H1 (cell line): ENCODE data around the gene PLSCR3. TPM values are rescaled to one million over a fixed set of nuclear protein-coding genes. Genes with fewer than 3 reads are reported as not detected.

Experiments used
- CTCF ChIA-PET: fragments of 300-600 bp; sonication (Branson Sonifier 250); formaldehyde crosslinking; loops from one replicate; lab custom pipeline; 2021; ENCODE audit not compliant: partially characterized antibody; lab: Charles Lee
- POLR2A ChIA-PET: fragments of 300-600 bp; sonication (Branson Sonifier 250); formaldehyde crosslinking; loops from one replicate; lab custom pipeline; 2021; ENCODE audit warnings: inconsistent platforms; ENCODE audit not compliant: partially characterized antibody; lab: Charles Lee
- DNase-seq, 2 experiments: peaks; one replicate each; pipeline versions ENCODE4 v3.0.0 to v3.0.0-alpha.2; 2010 to 2022; ENCODE audit warnings: low spot score in 2 of 2, low read depth in 1 of 2, mixed read lengths in 1 of 2
- FAIRE-seq: peaks from 2 replicates; lab custom pipeline; 2011; peaks lifted over from hg19 to GRCh38; lab: Jason Lieb, UNC
- H2AFZ ChIP-seq: 2 replicates; pipeline ENCODE4 v1.8.1; 2012; ENCODE audit warnings: low read length, inconsistent platforms
- H2AK5ac ChIP-seq: 2 replicates; pipeline ENCODE4 v1.6.1; 2013; ENCODE audit warnings: low read depth, low read length
- H2BK120ac ChIP-seq: replicated peaks from 2 replicates; pipeline ENCODE3; 2013; ENCODE audit warnings: low read depth, low read length, inconsistent platforms
- H2BK12ac ChIP-seq: 2 replicates; pipeline ENCODE4 v1.6.1; 2013; ENCODE audit warnings: low read depth, low read length
- H2BK15ac ChIP-seq: 2 replicates; pipeline ENCODE4 v1.6.1; 2013; ENCODE audit warnings: low read length
- H2BK20ac ChIP-seq: 2 replicates; pipeline ENCODE4 v1.6.1; 2013; ENCODE audit warnings: low read length
- H2BK5ac ChIP-seq: 2 replicates; pipeline ENCODE4 v1.6.1; 2013; ENCODE audit warnings: low read depth, low read length
- H3K14ac ChIP-seq: 2 replicates; pipeline ENCODE4 v1.6.1; 2013; ENCODE audit warnings: inconsistent platforms; ENCODE audit not compliant: insufficient read length
- H3K18ac ChIP-seq: 2 replicates; pipeline ENCODE4 v1.6.1; 2013; ENCODE audit warnings: low read length; ENCODE audit errors: extremely low read depth
- H3K23ac ChIP-seq: 2 replicates; pipeline ENCODE4 v1.6.1; 2013; ENCODE audit warnings: inconsistent platforms; ENCODE audit not compliant: insufficient read length
- H3K23me2 ChIP-seq: 2 replicates; pipeline ENCODE4 v1.6.1; 2013; ENCODE audit warnings: low read depth, low read length
- H3K27ac ChIP-seq: 2 replicates; pipeline ENCODE4 v1.6.1; 2011; ENCODE audit warnings: low read depth, low read length, inconsistent platforms
- H3K27me3 ChIP-seq, 4 experiments: replicated peaks in 1 of 4; 1 replicate in 1 of 4; 2 replicates in 3 of 4; pipeline versions ENCODE4 v1.6.1 to v1.8.1; 2011 to 2013; ENCODE audit warnings: low read length in 3 of 4, mild to moderate bottlenecking in 3 of 4, inconsistent platforms in 2 of 4, mixed read lengths in 2 of 4, moderate library complexity in 1 of 4; ENCODE audit not compliant: control insufficient read depth in 3 of 4, insufficient read depth in 3 of 4; ENCODE audit errors: extremely low read depth in 1 of 4
- H3K36me3 ChIP-seq, 4 experiments: 2 replicates each; pipeline versions ENCODE4 v1.6.1 to v1.8.1; 2011 to 2013; ENCODE audit warnings: mild to moderate bottlenecking in 4 of 4, low read length in 3 of 4, moderate library complexity in 2 of 4, control low read depth in 1 of 4, inconsistent platforms in 1 of 4; ENCODE audit not compliant: insufficient read depth in 4 of 4, control insufficient read depth in 2 of 4
- H3K4ac ChIP-seq: replicated peaks from 2 replicates; pipeline ENCODE3; 2013; ENCODE audit warnings: low read length, low read depth, mixed read lengths, inconsistent platforms; ENCODE audit not compliant: insufficient read length
- H3K4me1 ChIP-seq, 4 experiments: replicated peaks in 1 of 4; 1 replicate in 1 of 4; 2 replicates in 3 of 4; pipeline versions ENCODE4 v1.6.1 to v1.8.1; 2011 to 2013; ENCODE audit warnings: low read length in 3 of 4, inconsistent platforms in 2 of 4, mixed read lengths in 1 of 4; ENCODE audit not compliant: insufficient read depth in 4 of 4, control insufficient read depth in 3 of 4
- H3K4me2 ChIP-seq, 2 experiments: 2 replicates each; pipeline versions ENCODE4 v1.6.1 to v1.8.1; 2011 to 2013; ENCODE audit warnings: low read depth in 2 of 2, low read length in 2 of 2, control low read depth in 1 of 2, inconsistent platforms in 1 of 2, mild to moderate bottlenecking in 1 of 2; ENCODE audit not compliant: insufficient read depth in 1 of 2
- H3K4me3 ChIP-seq, 4 experiments: fragments of 200-600, 300-600 bp in 1 of 4; sonication (generic), shearing (Covaris generic), sonication (Bioruptor Twin) in 1 of 4; 2 replicates each; pipeline versions ENCODE4 v1.5.1 to v1.8.1; 2011 to 2016; ENCODE audit warnings: low read length in 4 of 4, low read depth in 3 of 4, control low read depth in 2 of 4, inconsistent platforms in 2 of 4, mild to moderate bottlenecking in 2 of 4, mixed read lengths in 1 of 4, moderate library complexity in 1 of 4; ENCODE audit not compliant: insufficient read depth in 2 of 4; ENCODE audit errors: extremely low read depth in 1 of 4
- H3K56ac ChIP-seq: replicated peaks from 2 replicates; pipeline ENCODE3; 2013; ENCODE audit warnings: low read depth, mild to moderate bottlenecking, mixed read lengths, low read length, inconsistent platforms; ENCODE audit not compliant: insufficient read length
- H3K79me1 ChIP-seq: 2 replicates; pipeline ENCODE4 v1.6.1; 2013; ENCODE audit warnings: low read depth, low read length, control low read depth
- H3K79me2 ChIP-seq, 2 experiments: 2 replicates each; pipeline versions ENCODE4 v1.6.1 to v1.8.1; 2012 to 2013; ENCODE audit warnings: low read length in 2 of 2, mild to moderate bottlenecking in 2 of 2, inconsistent platforms in 1 of 2; ENCODE audit not compliant: insufficient read depth in 2 of 2, control insufficient read depth in 1 of 2
- H3K9ac ChIP-seq, 4 experiments: replicated peaks in 1 of 4; 1 replicate in 1 of 4; 2 replicates in 3 of 4; pipeline versions ENCODE4 v1.6.1 to v1.8.1; 2011 to 2013; ENCODE audit warnings: low read depth in 3 of 4, low read length in 3 of 4, control low read depth in 2 of 4, mild to moderate bottlenecking in 2 of 4, moderate library complexity in 2 of 4, inconsistent platforms in 1 of 4; ENCODE audit errors: extremely low read depth in 1 of 4
- H3K9me3 ChIP-seq, 2 experiments: 2 replicates each; pipeline versions ENCODE4 v1.6.1 to v1.8.1; 2012 to 2013; ENCODE audit warnings: mild to moderate bottlenecking in 2 of 2, moderate library complexity in 2 of 2, control low read depth in 1 of 2, inconsistent platforms in 1 of 2, low read depth in 1 of 2, low read length in 1 of 2, mixed read lengths in 1 of 2; ENCODE audit not compliant: insufficient read depth in 2 of 2
- H4K20me1 ChIP-seq, 2 experiments: replicated peaks in 1 of 2; 2 replicates each; pipeline versions ENCODE3 to v1.8.1; 2011 to 2013; ENCODE audit warnings: inconsistent platforms in 2 of 2, low read length in 2 of 2, mild to moderate bottlenecking in 1 of 2; ENCODE audit not compliant: insufficient read depth in 2 of 2, control insufficient read depth in 1 of 2
- H4K5ac ChIP-seq: 2 replicates; pipeline ENCODE4 v1.6.1; 2013; ENCODE audit warnings: low read length, low read depth, mixed read lengths, inconsistent platforms; ENCODE audit not compliant: insufficient read length
- H4K8ac ChIP-seq: 2 replicates; pipeline ENCODE4 v1.8.0; 2013; ENCODE audit warnings: mild to moderate bottlenecking, moderate library complexity, low read length, inconsistent platforms; ENCODE audit not compliant: insufficient read depth; ENCODE audit errors: extremely low read depth
- H4K91ac ChIP-seq: replicated peaks from 2 replicates; pipeline ENCODE3; 2013; ENCODE audit warnings: low read length, mixed read lengths, inconsistent platforms; ENCODE audit not compliant: insufficient read length
- CBX5 ChIP-seq: fragments of 300-800, 300-1000 bp; sonication (generic); IDR thresholded peaks from 2 replicates; pipeline ENCODE4 v1.7.1; 2016; ENCODE audit warnings: antibody characterized with exemption, low read length, low read depth
- CEBPB ChIP-seq: IDR thresholded peaks from 2 replicates; pipeline ENCODE4 v1.6.1; 2012; ENCODE audit warnings: low read depth, low read length
- CREB1 ChIP-seq: IDR thresholded peaks from 2 replicates; pipeline ENCODE4 v1.6.1; 2012; ENCODE audit warnings: inconsistent platforms
- EP300 ChIP-seq, 2 experiments: IDR thresholded peaks; 1 replicate in 1 of 2; 2 replicates in 1 of 2; pipeline ENCODE4 v1.6.1; 2011 to 2012; ENCODE audit warnings: low read depth in 2 of 2, low read length in 2 of 2, mild to moderate bottlenecking in 2 of 2, borderline replicate concordance in 1 of 2, inconsistent platforms in 1 of 2, moderate library complexity in 1 of 2
- JUN ChIP-seq: IDR thresholded peaks from 2 replicates; pipeline ENCODE4 v1.6.1; 2011; ENCODE audit warnings: low read depth, mild to moderate bottlenecking, improper control_type of control experiment, low read length
- JUND ChIP-seq: IDR thresholded peaks from 2 replicates; pipeline ENCODE4 v1.6.1; 2011; ENCODE audit warnings: mild to moderate bottlenecking, improper control_type of control experiment, low read length
- POLR2A ChIP-seq, 2 experiments: IDR thresholded peaks; 1 replicate in 1 of 2; 2 replicates in 1 of 2; pipeline ENCODE4 v1.6.1; 2011; ENCODE audit warnings: low read depth in 2 of 2, low read length in 2 of 2, mild to moderate bottlenecking in 2 of 2; ENCODE audit errors: control extremely low read depth in 1 of 2
- RNF2 ChIP-seq: fragments of 200-900, 300-1000 bp; sonication (generic); IDR thresholded peaks from 2 replicates; pipeline ENCODE4 v1.7.1; 2016; ENCODE audit warnings: borderline replicate concordance, low read depth, mild to moderate bottlenecking, antibody characterized with exemption, low read length; ENCODE audit not compliant: poor library complexity, severe bottlenecking; ENCODE audit errors: missing control alignments
- RXRA ChIP-seq: IDR thresholded peaks from 2 replicates; pipeline ENCODE4 v1.6.1; 2011; ENCODE audit warnings: low read depth, mild to moderate bottlenecking, low read length, moderate library complexity; ENCODE audit not compliant: insufficient read depth
- TCF12 ChIP-seq: IDR thresholded peaks from 2 replicates; pipeline ENCODE4 v1.6.1; 2011; ENCODE audit warnings: low read depth, mild to moderate bottlenecking, low read length
- WGBS, 2 experiments: shearing (Covaris generic) in 1 of 2; methylation state at CpG; one replicate each; pipeline versions ENCODE4 v1.1.6 to v1.1.7; 2013 to 2015; ENCODE audit warnings: low lambda C conversion rate in 2 of 2, mixed read lengths in 2 of 2, inconsistent platforms in 1 of 2, low coverage in 1 of 2, missing lambda C conversion rate in 1 of 2; ENCODE audit not compliant: insufficient replicate concordance in 2 of 2, insufficient coverage in 1 of 2, insufficient read length in 1 of 2; ENCODE audit errors: extremely low coverage in 1 of 2, missing lambda C conversion rate in 1 of 2; 5-methylcytosine and 5-hydroxymethylcytosine counted together
- polyA plus RNA-seq, 7 experiments: library from polyadenylated mRNA; depleted of rRNA in 3 of 7; stranded (reverse) in 5 of 7; unstranded in 2 of 7; fragments of >200 nt in 5 of 7; fragments of 200-250 nt in 2 of 7; gene quantifications; 1 replicate in 5 of 7; 2 replicates in 1 of 7; 4 replicates in 1 of 7; pipeline versions ENCODE4 v1.2.1 to v1.2.3, GENCODE V29; 2011 to 2013; ENCODE audit warnings: missing spikeins in 2 of 7, mixed read lengths in 2 of 7
- total RNA-seq: library from RNA; stranded (reverse); fragmentation: NEBNext Ultra II Directional; extraction: Animal tissue kit (Norgen Biotek cat#: 25700); gene quantifications from 2 replicates; pipeline ENCODE4 v1.2.1, GENCODE V29; 2021
- TF ChIP-seq, protein P1 (sequence below): IDR thresholded peaks from 2 replicates; pipeline ENCODE4 v1.6.1; 2012; ENCODE audit warnings: low read length, inconsistent platforms
- TF ChIP-seq, protein P2 (sequence below): IDR thresholded peaks from 2 replicates; pipeline ENCODE4 v1.6.1; 2012; ENCODE audit warnings: inconsistent platforms

PLSCR3 gene
- total and polyA plus RNA-seq, 2 of the 8 experiments (the other 6 are each of a cell fraction or from before 2014, with no cell fraction given): 36.1 to 38.7 TPM

DNA sequence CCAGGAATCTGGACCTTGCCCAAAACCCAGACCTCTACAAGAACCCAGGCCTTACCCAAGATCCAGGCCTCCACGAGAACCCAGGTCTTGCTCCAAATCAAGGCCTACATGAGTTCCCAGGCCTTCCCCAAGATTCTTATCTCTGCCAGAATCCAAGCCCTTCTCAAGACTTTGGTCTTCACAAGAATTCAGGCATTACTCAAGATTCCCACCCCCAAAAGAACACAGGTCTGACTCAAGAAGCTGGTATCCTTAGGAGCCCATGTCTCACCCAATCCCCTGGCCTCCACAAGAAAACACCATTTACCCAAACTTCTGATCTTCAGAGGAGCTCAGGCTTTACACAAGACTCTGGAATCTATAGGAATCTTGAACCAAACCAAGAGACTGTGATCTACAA, 36.9 kb upstream of the PLSCR3 start:
- Histone ChIP-seq H4K8ac (no peak overlapping the region), H3K14ac (no peak overlapping the region), H3K4me1 (peaks cover 0 to 3% (median 1%) of the 10 kb centered on the region in 4 experiments; a peak in 4 of 7 replicates), H3K23me2 (peaks cover 6% of the 10 kb centered on the region), H3K23ac (no peak overlapping the region), H3K4me2 (no peak overlapping the region), H3K18ac (no peak overlapping the region), H3K27ac (no peak overlapping the region), H2BK120ac (no peak overlapping the region), H2AFZ (no peak overlapping the region), H2BK5ac (no peak overlapping the region), H3K56ac (no peak overlapping the region), H4K5ac (no peak overlapping the region), H2BK12ac (no peak overlapping the region), H3K36me3 (no peaks in the 10 kb centered on the region), H2BK15ac (no peak overlapping the region), H3K79me1 (no peaks in the 10 kb centered on the region), H2AK5ac (no peak overlapping the region), H4K91ac (no peak overlapping the region), H3K27me3 (peaks cover 0 to 2% (median 0%) of the 10 kb centered on the region in 4 experiments; a peak in 2 of 7 replicates), H3K9me3 (no peaks in the 10 kb centered on the region), H4K20me1 (no peaks in the 10 kb centered on the region), H3K79me2 (no peaks in the 10 kb centered on the region), H3K4ac (no peak overlapping the region), H3K4me3 (no peak overlapping the region), H3K9ac (no peak overlapping the region), H2BK20ac (no peak overlapping the region)
- CTCF ChIA-PET: interaction anchor here (0.6 to 2.4 kb wide), 3 partner anchors 18 to 56 kb away, joined by 3 to 6 read pairs (median 4); no protein-coding TSS in a partner anchor
- POLR2A ChIA-PET: interaction anchor here (1.2 to 2.2 kb wide), 5 partner anchors 25 to 54 kb away, joined by 3 to 6 read pairs (median 4); partner anchors contain the start of gene TMEM256
- FAIRE-seq (no peak), DNase-seq (no peak)
- 94% methylated on average over 1 of the region's 1 CpG; no CpG with 5 or more reads in 1 of the 2 experiments for whole genome bisulfite sequencing, 2 experiments
- TF ChIP-seq POLR2A (IDR thresholded peaks at IDR 0.05; ENCODE audit: control extremely low read depth in 1 of 2, low read depth in 2 of 2, low read length in 2 of 2) (no peak), RNF2 (no peak), CBX5 (no peak), CREB1 (no peak), EP300 (IDR thresholded peaks at IDR 0.05; ENCODE audit: borderline replicate concordance in 1 of 2, low read depth in 2 of 2, low read length in 2 of 2) (no peak), JUN (no peak), JUND (no peak), TCF12 (no peak), RXRA (no peak), CEBPB (no peak)
- TF ChIP-seq, protein P1, sequence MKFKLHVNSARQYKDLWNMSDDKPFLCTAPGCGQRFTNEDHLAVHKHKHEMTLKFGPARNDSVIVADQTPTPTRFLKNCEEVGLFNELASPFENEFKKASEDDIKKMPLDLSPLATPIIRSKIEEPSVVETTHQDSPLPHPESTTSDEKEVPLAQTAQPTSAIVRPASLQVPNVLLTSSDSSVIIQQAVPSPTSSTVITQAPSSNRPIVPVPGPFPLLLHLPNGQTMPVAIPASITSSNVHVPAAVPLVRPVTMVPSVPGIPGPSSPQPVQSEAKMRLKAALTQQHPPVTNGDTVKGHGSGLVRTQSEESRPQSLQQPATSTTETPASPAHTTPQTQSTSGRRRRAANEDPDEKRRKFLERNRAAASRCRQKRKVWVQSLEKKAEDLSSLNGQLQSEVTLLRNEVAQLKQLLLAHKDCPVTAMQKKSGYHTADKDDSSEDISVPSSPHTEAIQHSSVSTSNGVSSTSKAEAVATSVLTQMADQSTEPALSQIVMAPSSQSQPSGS: no peak
- TF ChIP-seq, protein P2, sequence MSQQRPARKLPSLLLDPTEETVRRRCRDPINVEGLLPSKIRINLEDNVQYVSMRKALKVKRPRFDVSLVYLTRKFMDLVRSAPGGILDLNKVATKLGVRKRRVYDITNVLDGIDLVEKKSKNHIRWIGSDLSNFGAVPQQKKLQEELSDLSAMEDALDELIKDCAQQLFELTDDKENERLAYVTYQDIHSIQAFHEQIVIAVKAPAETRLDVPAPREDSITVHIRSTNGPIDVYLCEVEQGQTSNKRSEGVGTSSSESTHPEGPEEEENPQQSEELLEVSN: no peak
